Smooth muscle cell (in vitro differentiated cells): ENCODE results near the gene SAV1. TPM values are rescaled to one million over a fixed set of nuclear protein-coding genes. Genes with fewer than 3 reads are reported as not detected.

ENCODE experiments used
- DNase-seq: peaks from one replicate; lab custom pipeline; 2025; ENCODE audit not compliant: unreplicated experiment; lab: John Stamatoyannopoulos, UW
- H2AFZ ChIP-seq: fragments of 200-600 bp; sonication (generic); 2 replicates; pipeline ENCODE4 v1.6.0; 2016; ENCODE audit warnings: antibody characterized with exemption, low read depth, mild to moderate bottlenecking
- H3F3A ChIP-seq: fragments of 200-600 bp; sonication (generic); 2 replicates; pipeline ENCODE4 v1.6.0; 2017; ENCODE audit warnings: antibody characterized with exemption, low read depth
- H3K27ac ChIP-seq: fragments of 200-600 bp; sonication (generic); 2 replicates; pipeline ENCODE4 v1.5.1; 2016; ENCODE audit warnings: low read depth, mild to moderate bottlenecking
- H3K27me3 ChIP-seq: fragments of 200-600 bp; sonication (generic); 2 replicates; pipeline ENCODE4 v1.6.1; 2016; ENCODE audit warnings: low read depth, mild to moderate bottlenecking
- H3K36me3 ChIP-seq: fragments of 200-600 bp; sonication (generic); 2 replicates; pipeline ENCODE4 v1.5.1; 2016; ENCODE audit warnings: low read depth
- H3K4me1 ChIP-seq: fragments of 200-600 bp; sonication (generic); 2 replicates; pipeline ENCODE4 v1.5.1; 2016; ENCODE audit warnings: low read depth
- H3K4me2 ChIP-seq: fragments of 200-600 bp; sonication (generic); 2 replicates; pipeline ENCODE4 v1.6.0; 2016; ENCODE audit warnings: mild to moderate bottlenecking
- H3K4me3 ChIP-seq: fragments of 200-600 bp; sonication (generic); 2 replicates; pipeline ENCODE4 v1.5.1; 2016; ENCODE audit warnings: mild to moderate bottlenecking
- H3K79me2 ChIP-seq: fragments of 200-600 bp; sonication (generic); 2 replicates; pipeline ENCODE4 v1.6.0; 2016; ENCODE audit warnings: low read depth, mild to moderate bottlenecking
- H3K9ac ChIP-seq: fragments of 200-600 bp; sonication (generic); 2 replicates; pipeline ENCODE4 v1.6.0; 2016; ENCODE audit warnings: low read depth
- H3K9me3 ChIP-seq: fragments of 200-600 bp; sonication (generic); replicated peaks from 2 replicates; pipeline ENCODE4 v1.5.1; 2016; ENCODE audit warnings: low read depth
- H4K20me1 ChIP-seq: fragments of 200-600 bp; sonication (generic); 2 replicates; pipeline ENCODE4 v1.6.0; 2016; ENCODE audit warnings: low read depth
- WGBS: methylation state at CpG from one replicate; pipeline ENCODE4 v1.1.7; 2016; ENCODE audit warnings: low lambda C conversion rate; 5-methylcytosine and 5-hydroxymethylcytosine counted together
- polyA plus RNA-seq: library from polyadenylated mRNA; unstranded; fragments of >200 nt; fragmentation: Nextera tagmentation; extraction: Ambion mirVana; gene quantifications from 2 replicates; pipeline ENCODE4 v1.2.1, GENCODE V29; 2016
- total RNA-seq: library from RNA; depleted of rRNA; stranded (reverse); fragments of >200 nt; gene quantifications from 2 replicates; pipeline ENCODE4 v1.2.3, GENCODE V29; 2014
- TF ChIP-seq, protein P1 (sequence below): fragments of 200-600 bp; sonication (generic); IDR thresholded peaks from 2 replicates; pipeline ENCODE4 v1.5.1; 2017; ENCODE audit warnings: borderline replicate concordance, mild to moderate bottlenecking, antibody characterized with exemption; ENCODE audit not compliant: insufficient read depth, poor library complexity, severe bottlenecking

Gene SAV1
- total and polyA plus RNA-seq, 2 experiments from 2014 or later = 17.7 to 24.8 TPM

DNA sequence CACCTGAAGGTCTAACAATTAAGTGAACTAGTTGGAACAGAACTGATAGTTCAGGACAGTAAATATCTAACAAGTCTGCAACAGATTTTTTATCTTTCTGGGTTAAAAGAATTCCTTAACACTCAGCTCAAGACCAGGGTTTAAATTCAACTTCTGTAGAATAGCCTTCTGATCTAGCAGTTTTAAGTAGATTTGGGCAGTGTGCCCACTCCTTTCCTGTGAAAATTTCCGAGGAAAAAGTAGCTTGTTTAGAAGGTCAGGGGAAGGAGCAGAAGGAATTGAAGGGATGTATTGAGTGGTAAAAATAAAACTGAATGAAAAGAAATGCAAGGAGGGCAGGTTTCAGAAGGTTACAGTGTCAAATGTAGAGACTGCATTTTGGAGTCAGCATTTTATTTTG, 62.3 kb downstream of the SAV1 start:
- Histone ChIP-seq H2AFZ (peak overlapping the region; percentile 52), H3K4me1 (peaks cover 4% of the 10 kb centered on the region)

DNA sequence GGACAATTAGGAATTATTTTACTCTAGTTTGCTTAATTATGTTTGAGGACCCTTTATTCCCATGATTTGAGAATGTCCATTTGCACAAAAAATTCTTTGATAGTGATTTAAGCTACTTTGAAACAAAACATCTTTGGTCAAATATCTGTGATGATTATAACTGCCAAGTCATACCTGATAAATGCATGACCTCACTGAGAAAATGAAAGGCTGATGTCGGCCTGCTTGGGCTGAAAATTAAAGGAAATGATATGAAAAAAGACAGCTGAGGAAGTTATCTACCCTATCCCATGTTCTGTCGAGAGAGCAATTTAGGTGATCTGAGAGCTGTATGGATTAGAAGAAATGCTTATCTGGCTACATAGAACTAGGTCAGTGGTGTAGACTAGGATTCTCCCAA, 64.5 kb downstream of the SAV1 start:
- Histone ChIP-seq H3F3A (no peaks in the 10 kb centered on the region), H3K36me3 (no peaks in the 10 kb centered on the region), H3K4me1 (peaks cover 16% of the 10 kb centered on the region), H2AFZ (no peak overlapping the region), H3K79me2 (no peaks in the 10 kb centered on the region), H4K20me1 (no peaks in the 10 kb centered on the region), H3K4me2 (no peak overlapping the region), H3K9me3 (no peaks in the 10 kb centered on the region), H3K27me3 (no peaks in the 10 kb centered on the region), H3K27ac (no peak overlapping the region), H3K9ac (no peak overlapping the region), H3K4me3 (no peak overlapping the region)
- WGBS = 90% methylated on average over 2 of the region's 2 CpGs
- no peak for DNase-seq
- TF ChIP-seq, protein P1, sequence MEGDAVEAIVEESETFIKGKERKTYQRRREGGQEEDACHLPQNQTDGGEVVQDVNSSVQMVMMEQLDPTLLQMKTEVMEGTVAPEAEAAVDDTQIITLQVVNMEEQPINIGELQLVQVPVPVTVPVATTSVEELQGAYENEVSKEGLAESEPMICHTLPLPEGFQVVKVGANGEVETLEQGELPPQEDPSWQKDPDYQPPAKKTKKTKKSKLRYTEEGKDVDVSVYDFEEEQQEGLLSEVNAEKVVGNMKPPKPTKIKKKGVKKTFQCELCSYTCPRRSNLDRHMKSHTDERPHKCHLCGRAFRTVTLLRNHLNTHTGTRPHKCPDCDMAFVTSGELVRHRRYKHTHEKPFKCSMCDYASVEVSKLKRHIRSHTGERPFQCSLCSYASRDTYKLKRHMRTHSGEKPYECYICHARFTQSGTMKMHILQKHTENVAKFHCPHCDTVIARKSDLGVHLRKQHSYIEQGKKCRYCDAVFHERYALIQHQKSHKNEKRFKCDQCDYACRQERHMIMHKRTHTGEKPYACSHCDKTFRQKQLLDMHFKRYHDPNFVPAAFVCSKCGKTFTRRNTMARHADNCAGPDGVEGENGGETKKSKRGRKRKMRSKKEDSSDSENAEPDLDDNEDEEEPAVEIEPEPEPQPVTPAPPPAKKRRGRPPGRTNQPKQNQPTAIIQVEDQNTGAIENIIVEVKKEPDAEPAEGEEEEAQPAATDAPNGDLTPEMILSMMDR = no peak

More for the DNA sequence above, 62.3 kb downstream of the SAV1 start:
- no peaks in the 10 kb centered on the region for H3K79me2 ChIP-seq
- TF ChIP-seq, protein P1 = no peak
- H3K9ac ChIP-seq = no peak overlapping the region
- peak overlapping the region; percentile 27 for H3K27ac ChIP-seq
- no peaks in the 10 kb centered on the region for H3K27me3 ChIP-seq
- H3K36me3 ChIP-seq = no peaks in the 10 kb centered on the region
- H3F3A ChIP-seq = no peaks in the 10 kb centered on the region
- H4K20me1 ChIP-seq = no peaks in the 10 kb centered on the region
- 0% methylated on average over 1 of the region's 1 CpG for WGBS
- no peak overlapping the region for H3K4me2 ChIP-seq
- no peaks in the 10 kb centered on the region for H3K9me3 ChIP-seq
- no peak overlapping the region for H3K4me3 ChIP-seq
- DNase-seq = no peak

DNA sequence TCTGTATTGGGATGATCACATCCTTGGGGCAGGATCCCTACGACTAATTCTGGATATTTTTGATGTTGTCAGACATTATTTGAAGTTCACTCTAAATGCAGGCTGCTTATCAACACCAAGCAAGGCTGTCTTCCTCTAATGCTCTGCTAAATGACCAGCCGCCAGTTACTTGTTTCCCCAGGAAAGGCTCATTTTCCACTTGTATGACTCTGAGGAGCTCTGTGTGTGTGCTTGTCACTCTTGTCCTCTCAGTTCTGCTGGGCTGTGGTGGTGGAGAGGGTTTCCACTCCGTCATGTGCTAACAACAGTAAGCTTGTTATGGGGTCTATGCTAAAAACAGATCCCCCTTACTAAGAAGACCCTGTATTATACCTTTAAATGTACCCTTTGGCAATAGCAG, 66.1 kb downstream of the SAV1 start:
- Histone ChIP-seq H3K27ac (no peak overlapping the region), H4K20me1 (no peaks in the 10 kb centered on the region), H3K79me2 (no peaks in the 10 kb centered on the region), H3K36me3 (no peaks in the 10 kb centered on the region), H3K27me3 (no peaks in the 10 kb centered on the region), H2AFZ (no peak overlapping the region), H3K9me3 (no peaks in the 10 kb centered on the region), H3K4me3 (no peak overlapping the region), H3F3A (no peaks in the 10 kb centered on the region), H3K4me1 (peaks cover 16% of the 10 kb centered on the region), H3K4me2 (no peak overlapping the region), H3K9ac (no peak overlapping the region)
- TF ChIP-seq, protein P1 = no peak
- 79% methylated on average over 3 of the region's 3 CpGs for WGBS
- DNase-seq = no peak

DNA sequence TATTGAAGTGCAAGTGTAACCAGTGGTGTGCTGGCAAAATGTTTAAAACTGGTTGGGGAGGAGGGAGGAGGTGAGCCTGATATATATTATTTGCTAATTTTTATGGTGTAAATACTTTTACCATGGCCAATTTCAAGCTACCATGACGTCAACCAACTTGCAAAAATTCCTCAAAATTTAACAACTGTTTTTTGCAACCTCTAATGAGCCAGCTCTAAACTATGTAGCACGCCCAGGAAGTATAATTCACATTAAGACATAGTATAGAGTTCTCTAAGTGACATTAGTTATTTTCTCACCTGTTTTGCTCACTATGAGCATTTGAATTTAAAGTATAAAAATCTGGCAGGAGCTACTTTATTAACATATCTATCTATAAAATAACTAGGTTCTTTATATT, 66.7 kb downstream of the SAV1 start:
- DNase-seq = no peak
- H4K20me1 ChIP-seq = no peaks in the 10 kb centered on the region
- H3K36me3 ChIP-seq = no peaks in the 10 kb centered on the region
- no peaks in the 10 kb centered on the region for H3K79me2 ChIP-seq
- WGBS = 76% methylated on average over 2 of the region's 2 CpGs
- no peak overlapping the region for H2AFZ ChIP-seq
- TF ChIP-seq, protein P1 = no peak
- H3K9me3 ChIP-seq = no peaks in the 10 kb centered on the region
- H3F3A ChIP-seq = no peaks in the 10 kb centered on the region
- no peak overlapping the region for H3K4me3 ChIP-seq
- H3K4me1 ChIP-seq = peaks cover 16% of the 10 kb centered on the region
- H3K9ac ChIP-seq = no peak overlapping the region
- H3K27ac ChIP-seq = peak overlapping the region; percentile 93
- H3K27me3 ChIP-seq = no peaks in the 10 kb centered on the region
- H3K4me2 ChIP-seq = peak overlapping the region; percentile 80
